ENCODE measurements around the gene USH1C. TPM values are rescaled to one million over a fixed set of nuclear protein-coding genes. Genes with fewer than 3 reads are reported as not detected.

The USH1C gene
- total RNA-seq, 4 donors from 2014 or later = 1.1 TPM; not detected in 3

- ATAC-seq = no peak
- no peaks in the 10 kb centered on the region for H3K9me3 ChIP-seq
- no peak overlapping the region for H3K27ac ChIP-seq
- peaks cover 0 to 12% (median 0%) of the 10 kb centered on the region in 3 donors for H3K4me1 ChIP-seq
- H3K4me3 ChIP-seq = peak overlapping the region in 1 of 2 donors; percentile 38
- no peak for TF ChIP-seq POLR2AphosphoS5 (IDR thresholded peaks at IDR 0.05)
- no peak for TF ChIP-seq POLR2A (IDR thresholded peaks at IDR 0.05)
- TF ChIP-seq, protein P1, sequence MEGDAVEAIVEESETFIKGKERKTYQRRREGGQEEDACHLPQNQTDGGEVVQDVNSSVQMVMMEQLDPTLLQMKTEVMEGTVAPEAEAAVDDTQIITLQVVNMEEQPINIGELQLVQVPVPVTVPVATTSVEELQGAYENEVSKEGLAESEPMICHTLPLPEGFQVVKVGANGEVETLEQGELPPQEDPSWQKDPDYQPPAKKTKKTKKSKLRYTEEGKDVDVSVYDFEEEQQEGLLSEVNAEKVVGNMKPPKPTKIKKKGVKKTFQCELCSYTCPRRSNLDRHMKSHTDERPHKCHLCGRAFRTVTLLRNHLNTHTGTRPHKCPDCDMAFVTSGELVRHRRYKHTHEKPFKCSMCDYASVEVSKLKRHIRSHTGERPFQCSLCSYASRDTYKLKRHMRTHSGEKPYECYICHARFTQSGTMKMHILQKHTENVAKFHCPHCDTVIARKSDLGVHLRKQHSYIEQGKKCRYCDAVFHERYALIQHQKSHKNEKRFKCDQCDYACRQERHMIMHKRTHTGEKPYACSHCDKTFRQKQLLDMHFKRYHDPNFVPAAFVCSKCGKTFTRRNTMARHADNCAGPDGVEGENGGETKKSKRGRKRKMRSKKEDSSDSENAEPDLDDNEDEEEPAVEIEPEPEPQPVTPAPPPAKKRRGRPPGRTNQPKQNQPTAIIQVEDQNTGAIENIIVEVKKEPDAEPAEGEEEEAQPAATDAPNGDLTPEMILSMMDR (IDR thresholded peaks at IDR 0.05) = no peak
- TF ChIP-seq EP300 (IDR thresholded peaks at IDR 0.05) = no peak
- H3K36me3 ChIP-seq = no peaks in the 10 kb centered on the region
- peaks cover 69% of the 10 kb centered on the region for H3K27me3 ChIP-seq
- 13% methylated on average over 7 of the region's 9 CpGs; no CpG with 5 or more reads in 1 of the 2 donors for whole genome bisulfite sequencing, 2 donors (ENCODE audit: low coverage in 1 of 2)
These were observed 67.2 kb downstream of the USH1C start for GRCh38 chr11:17477084-17477333.

DNA sequence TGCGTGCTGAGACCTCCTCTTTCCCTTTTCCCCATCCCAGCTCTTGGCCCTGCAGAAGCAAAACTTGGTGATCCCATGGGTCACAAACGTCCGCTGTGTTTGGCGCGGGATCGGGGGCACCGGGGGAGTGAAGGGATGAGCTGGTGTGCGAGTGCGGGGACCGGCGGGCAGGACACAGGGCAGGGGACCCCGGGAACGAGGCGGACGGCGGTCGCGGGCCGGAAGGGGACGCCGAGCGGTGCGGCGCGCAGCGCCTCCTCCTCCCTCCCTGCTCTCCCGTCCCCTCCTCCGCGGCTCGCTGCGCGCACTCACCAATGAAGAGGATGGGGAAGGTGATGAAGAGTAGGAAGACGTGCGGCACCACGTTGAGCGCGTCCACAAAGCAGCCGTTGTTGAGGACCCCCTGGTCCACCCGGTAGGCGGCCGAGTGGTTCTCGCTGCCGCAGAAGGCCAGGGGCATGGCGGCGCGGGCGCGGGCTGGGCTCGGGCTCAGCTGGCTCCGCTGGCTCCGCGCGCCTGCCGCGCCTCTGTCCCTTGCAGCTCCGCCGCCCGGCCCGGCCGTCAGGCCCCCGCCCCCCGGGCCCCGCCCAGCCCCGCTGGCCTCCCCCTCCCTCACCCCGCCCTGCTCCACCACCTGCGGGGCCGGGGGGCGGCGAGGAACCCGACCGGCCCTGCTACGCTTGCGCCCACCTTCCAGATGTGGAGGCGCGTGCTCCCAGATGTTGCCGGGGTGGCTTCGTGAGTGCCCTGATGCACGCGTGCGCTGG is 67.7 kb downstream of the USH1C start, which contains the start of gene ABCC8:
Gene ABCC8, minus strand, starts transcription at position 529 of the 767 bp plus-strand sequence. Its CDS starts 69 bp downstream, at position 460.
- WGBS, 2 donors (ENCODE audit: low coverage in 1 of 2) = no CpG with 5 or more reads among the region's 80 CpGs
- TF ChIP-seq POLR2A (IDR thresholded peaks at IDR 0.05) (no peak), EP300 (IDR thresholded peaks at IDR 0.05) (no peak), POLR2AphosphoS5 (IDR thresholded peaks at IDR 0.05) (no peak)
- TF ChIP-seq, protein P1 (IDR thresholded peaks at IDR 0.05) = no peak
- Histone ChIP-seq H3K27ac (no peak within 1 kb of the TSS), H3K36me3 (no peaks in the 10 kb centered on the region), H3K9me3 (no peaks in the 10 kb centered on the region), H3K27me3 (peaks cover 70% of the 10 kb centered on the region), H3K4me1 (peaks cover 0 to 12% (median 0%) of the 10 kb centered on the region in 3 donors), H3K4me3 (peak within 1 kb of the TSS in 1 of 2 donors; percentile 38)
- no peak for ATAC-seq

- no peak for ATAC-seq
- TF ChIP-seq, protein P1 (IDR thresholded peaks at IDR 0.05) = no peak
- TF ChIP-seq POLR2AphosphoS5 (IDR thresholded peaks at IDR 0.05) = no peak
- Histone ChIP-seq H3K4me3 (peak overlapping the region in 1 of 2 donors; percentile 38), H3K4me1 (peaks cover 0 to 12% (median 0%) of the 10 kb centered on the region in 3 donors), H3K36me3 (no peaks in the 10 kb centered on the region), H3K9me3 (no peaks in the 10 kb centered on the region), H3K27ac (no peak overlapping the region), H3K27me3 (peaks cover 78% of the 10 kb centered on the region)
- 0% methylated on average over 1 of the region's 31 CpGs; no CpG with 5 or more reads in 1 of the 2 donors for WGBS, 2 donors (ENCODE audit: low coverage in 1 of 2)
These were observed 68.4 kb downstream of the USH1C start for GRCh38 chr11:17475666-17476316.

DNA sequence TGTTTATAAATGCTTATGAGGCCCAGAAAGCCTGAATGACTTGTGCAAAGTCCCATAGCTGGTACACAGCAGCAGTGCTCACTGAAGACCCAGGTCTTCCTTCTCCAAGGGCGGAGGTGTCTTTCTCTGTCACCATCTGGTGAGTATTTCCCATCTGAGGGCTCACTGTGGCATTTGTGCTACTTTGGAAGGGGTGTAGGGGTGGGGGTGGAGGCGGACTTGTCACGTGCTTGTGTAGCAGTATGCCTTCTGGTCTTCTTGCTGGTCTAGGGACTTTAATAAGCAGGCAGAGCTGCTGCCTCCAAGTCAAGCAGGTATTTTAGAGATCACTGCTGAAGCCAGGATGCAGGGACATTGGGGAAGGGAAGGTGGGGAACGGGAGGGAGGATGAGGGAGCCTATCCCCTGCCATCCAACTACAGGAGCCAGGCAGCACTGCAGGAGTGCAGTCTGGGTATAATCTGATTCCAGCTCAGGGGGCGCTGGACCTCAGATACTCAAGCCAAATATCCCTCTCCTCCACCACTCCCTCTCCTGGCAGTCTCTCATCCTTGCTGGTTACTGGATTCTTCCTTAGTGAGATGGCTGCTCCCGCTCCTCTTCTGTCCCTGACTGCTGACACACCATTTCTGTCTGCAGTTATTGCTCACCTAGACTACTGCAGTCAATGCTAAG is 71.0 kb downstream of the USH1C start:
- no peak overlapping the region for H3K27ac ChIP-seq
- WGBS, 2 donors (ENCODE audit: low coverage in 1 of 2) = 48 to 56% methylated on average over 3 to 5 of the region's 6 CpGs
- TF ChIP-seq POLR2A (IDR thresholded peaks at IDR 0.05) = no peak
- TF ChIP-seq POLR2AphosphoS5 (IDR thresholded peaks at IDR 0.05) = no peak
- no peak for TF ChIP-seq EP300 (IDR thresholded peaks at IDR 0.05)
- TF ChIP-seq, protein P1 (IDR thresholded peaks at IDR 0.05) = no peak
- no peaks in the 10 kb centered on the region for H3K9me3 ChIP-seq
- H3K4me1 ChIP-seq = peaks cover 0 to 12% (median 0%) of the 10 kb centered on the region in 3 donors
- no peaks in the 10 kb centered on the region for H3K36me3 ChIP-seq
- no peak overlapping the region for H3K4me3 ChIP-seq
- ATAC-seq = no peak
- peaks cover 66% of the 10 kb centered on the region for H3K27me3 ChIP-seq

Data from gastroesophageal sphincter (tissue), 4 donors.